Uterus (tissue), 2 donors: ENCODE data around the gene CNTF.

Experiments
- CTCF ChIP-seq, 4 experiments: fragments of 200-600 bp in 2 of 4; fragments of 450-650 bp in 2 of 4; sonication (generic) in 2 of 4; IDR thresholded peaks; one replicate each; pipeline ENCODE4 v1.5.1; 2016 to 2019; ENCODE audit warnings: antibody characterized with exemption in 4 of 4, mild to moderate bottlenecking in 2 of 4, moderate library complexity in 1 of 4
- POLR2A ChIP-seq, 2 donors: fragments of 450-650 bp; IDR thresholded peaks; one replicate each; pipeline ENCODE4 v1.6.1; 2016; ENCODE audit warnings: antibody characterized with exemption in 2 of 2, mild to moderate bottlenecking in 1 of 2, moderate library complexity in 1 of 2

DNA sequence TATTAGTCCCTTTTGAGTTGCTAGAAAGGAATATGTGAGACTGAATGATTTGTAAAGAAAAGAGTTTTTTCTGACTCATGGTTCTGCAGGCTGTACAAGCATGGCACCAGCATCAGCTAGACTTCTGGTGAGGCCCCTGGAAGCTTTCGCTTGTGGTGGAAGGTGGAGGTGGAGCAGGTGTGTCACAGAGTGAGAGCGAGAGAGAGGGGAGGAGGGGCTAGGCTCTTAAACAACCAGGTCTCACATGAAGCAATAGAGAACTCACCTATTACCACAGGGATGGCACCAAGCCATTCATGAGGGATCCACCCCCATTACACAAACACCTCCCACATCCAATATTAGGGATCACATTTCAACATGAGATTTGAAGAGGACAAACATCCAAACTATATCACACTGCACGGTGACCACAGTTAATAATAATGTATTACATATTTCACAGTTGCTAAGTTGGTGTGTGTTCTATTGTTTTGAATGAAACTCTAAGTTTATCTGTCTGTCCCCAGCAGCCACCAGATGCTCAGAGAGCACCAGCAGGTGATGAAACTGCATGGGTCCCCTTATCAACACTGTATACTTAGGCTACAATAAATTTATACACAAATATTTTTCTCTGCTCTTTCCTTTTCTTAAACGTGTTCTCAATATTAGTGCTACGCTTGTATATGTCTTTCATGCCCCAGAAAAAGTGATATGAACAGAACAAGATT is 29.5 kb upstream of the CNTF start:
- no peak for TF ChIP-seq CTCF (IDR thresholded peaks at IDR 0.05)
- no peak for TF ChIP-seq POLR2A (IDR thresholded peaks at IDR 0.05)
